GM19455 (cell line): ENCODE measurements around the gene TERB1.
"Not testable (repeated sequence)": the region's sequence is repeated elsewhere in the genome, so short reads cannot be mapped to it uniquely, and the experiment has no call there.

Experiments
- ATAC-seq: cut with Tn5 transposase; IDR thresholded peaks from one replicate; pipeline ENCODE4 v1.9.1; 2021; ENCODE audit not compliant: unreplicated experiment

Gene TERB1

DNA sequence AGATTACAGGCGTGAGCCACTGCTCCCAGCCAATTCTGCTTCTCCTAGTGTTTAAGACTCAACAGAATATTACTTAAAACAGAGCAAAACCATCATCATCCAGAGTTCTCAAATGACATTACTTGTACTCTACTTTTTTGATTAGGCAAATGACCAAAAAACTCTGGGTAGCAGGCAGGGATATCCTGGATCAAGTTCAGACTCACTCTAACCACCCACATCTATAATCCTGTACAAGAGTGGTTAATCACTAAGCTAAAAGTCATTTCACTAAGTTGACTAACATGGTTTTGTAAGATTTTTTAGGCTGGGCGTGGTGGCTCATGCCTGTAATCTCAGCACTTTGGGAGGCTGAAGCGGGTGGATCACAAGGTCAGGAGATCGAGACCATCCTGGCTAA lies 22.6 kb upstream of the TERB1 start:
- no peak for ATAC-seq

DNA sequence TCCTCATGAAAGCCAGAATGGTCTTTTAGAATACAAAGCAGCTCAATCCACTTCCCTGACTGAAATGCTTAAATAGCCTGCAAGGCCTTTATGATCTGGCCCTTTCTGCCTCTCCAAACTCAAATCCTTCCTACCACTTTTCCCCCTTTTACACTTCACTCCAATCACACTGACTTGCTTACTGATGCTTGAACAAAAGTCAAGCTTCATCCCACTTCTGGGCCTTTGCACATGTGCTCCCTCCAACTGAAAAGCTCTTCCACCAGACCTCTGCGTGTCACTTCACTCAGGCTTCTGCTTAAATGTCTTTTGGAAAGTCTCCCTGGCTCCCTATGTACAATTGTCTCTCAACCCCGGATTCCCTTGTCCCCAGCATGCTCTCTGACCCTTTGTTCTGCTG lies 13.3 kb upstream of the TERB1 start:
- no peak for ATAC-seq

- ATAC-seq: no peak
Observed at GRCh38 chr16:66811043-66811442, 9.7 kb upstream of the TERB1 start.

DNA sequence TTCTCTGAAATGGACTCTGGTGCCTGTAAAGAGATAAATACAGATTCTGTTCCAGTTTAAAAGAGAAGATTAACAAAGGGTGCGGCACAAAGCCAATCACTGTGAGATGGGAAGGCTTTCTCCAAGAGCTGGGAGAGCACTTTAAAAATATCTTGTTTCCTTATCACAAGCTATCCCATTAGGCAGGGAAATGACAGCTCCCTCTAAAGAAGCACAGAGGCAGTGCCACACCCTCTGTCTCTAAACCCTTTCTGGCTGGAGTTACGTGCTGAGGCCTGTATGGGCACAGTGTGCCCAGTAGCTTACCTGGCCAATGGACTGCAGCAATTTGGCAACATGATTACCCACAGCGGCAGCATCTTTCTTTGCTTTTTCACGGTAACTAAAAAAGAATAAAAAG lies 9.0 kb upstream of the TERB1 start:
- ATAC-seq: no peak

DNA sequence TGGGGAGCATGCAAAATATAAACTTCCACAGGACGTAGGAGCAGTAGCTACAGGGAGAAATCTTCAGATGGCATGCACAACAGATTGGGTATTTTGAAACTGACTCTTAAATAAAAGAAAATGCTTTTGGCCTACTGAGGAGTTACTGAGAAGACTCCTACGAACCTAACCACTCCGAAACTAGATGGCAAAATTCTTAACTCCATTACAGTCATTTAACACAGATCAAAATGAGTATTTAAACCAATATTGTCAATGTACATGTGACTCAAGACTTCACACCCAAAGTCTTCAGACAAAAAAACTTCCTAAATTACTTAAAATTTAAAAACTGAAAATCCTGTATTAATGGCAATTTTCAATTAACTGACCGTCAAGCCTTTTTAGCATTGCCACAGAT lies 8.4 kb upstream of the TERB1 start:
- ATAC-seq: no peak

DNA sequence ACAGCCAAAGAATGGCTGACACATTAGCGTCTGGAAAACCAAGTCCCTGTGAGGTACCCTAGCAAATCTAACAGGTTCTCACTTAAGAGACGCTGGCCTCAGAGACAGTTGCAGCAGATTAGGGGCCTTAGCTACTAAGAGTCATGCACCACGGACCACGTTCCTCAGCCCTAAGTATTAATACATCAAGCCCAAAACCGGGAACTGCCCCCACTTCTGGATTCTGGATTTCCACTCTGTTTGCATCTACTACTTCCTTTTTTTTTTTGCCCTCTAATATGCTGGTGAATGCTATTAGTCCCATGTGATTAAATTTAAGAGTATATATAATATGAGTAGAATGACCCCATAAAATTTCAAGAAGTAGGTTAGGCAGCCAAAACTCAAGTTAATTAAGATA lies 775 bp upstream of the TERB1 start:
- no peak for ATAC-seq

GRCh38 chr16:66800856-66801255 lies 528 bp downstream of the TERB1 start:
- no peak for ATAC-seq

DNA sequence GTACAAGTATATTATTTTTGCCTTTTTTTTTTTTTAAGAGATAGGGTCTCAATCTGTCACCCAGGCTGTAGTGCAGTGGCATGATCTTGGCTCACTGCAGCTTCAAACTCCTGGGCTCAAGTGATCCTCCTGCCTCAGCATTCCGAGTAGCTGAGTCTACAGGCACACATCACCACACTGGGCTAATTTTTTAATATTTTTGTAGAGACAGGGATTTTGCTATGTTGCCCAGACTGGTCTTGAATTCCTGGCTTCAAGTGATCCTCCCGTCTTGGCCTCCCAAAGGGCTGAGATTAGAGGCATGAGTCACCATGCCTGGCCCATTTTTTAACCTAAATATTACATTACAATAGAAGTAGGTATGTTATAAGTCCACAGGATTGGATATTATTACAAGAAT lies 3.2 kb downstream of the TERB1 start:
- ATAC-seq: no peak

DNA sequence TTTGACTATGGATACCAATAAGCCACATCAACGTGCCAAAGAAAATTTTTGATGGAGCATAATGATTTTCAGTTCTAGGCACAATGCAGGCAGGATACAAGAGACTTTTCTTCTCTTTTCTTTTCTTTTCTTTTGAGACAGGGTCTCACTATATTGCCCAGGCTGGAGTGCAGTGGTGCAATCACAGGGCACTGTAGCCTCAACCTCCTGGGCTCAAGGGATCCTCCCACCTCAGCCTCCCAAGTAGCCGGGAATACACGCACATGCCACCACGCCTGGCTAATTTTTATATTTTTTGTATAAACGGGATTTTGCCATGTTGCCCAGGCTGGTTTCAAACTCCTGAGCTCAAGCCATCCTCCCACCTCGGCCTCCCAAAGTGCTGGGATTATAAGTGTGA lies 7.4 kb downstream of the TERB1 start:
- not testable (repeated sequence) for ATAC-seq

GRCh38 chr16:66790130-66790733 lies 11.2 kb downstream of the TERB1 start:
- ATAC-seq: no peak

DNA sequence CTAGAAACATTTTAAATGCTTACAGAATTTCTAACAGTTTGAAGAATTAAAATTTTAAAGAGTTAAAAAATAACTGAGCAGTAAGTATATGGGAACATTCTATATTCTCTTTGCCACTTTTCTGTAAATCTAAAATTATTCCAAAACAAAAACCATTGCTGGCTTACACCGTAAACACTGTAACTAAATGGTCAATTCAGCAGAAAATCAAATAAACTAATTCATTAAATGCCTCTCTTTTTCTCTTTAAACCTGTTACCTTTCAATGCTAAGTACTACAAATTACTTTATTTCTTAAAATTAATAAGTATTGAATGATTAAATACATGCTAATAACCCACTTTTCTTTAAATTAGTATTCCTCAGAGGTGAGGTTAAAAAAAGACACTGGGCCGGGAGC lies 14.0 kb downstream of the TERB1 start:
- ATAC-seq: no peak

GRCh38 chr16:66786551-66786950 lies 14.8 kb downstream of the TERB1 start:
- ATAC-seq: no peak

DNA sequence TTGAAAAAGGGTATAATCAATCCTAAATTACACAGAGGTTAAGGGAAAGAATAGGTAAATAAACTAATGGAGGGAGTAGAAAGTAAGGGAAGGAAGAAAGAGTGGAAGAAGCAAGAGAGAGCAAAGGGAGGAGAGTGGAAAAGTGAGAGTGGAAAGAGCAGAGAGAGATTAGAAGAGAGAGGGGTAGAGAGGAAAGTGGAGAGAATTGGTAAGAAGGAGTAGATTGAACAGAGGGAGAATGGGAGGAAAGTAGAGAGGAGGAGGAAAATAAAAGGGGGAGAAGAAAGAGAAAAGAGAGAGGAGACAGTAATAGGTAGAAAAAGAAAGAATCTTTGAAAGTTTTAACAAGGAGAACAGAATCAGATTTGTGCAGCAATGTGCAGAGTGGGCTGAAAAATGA lies 24.9 kb downstream of the TERB1 start:
- no peak for ATAC-seq

- no peak for ATAC-seq
Observed at GRCh38 chr16:66774981-66775380, 26.4 kb downstream of the TERB1 start.

DNA sequence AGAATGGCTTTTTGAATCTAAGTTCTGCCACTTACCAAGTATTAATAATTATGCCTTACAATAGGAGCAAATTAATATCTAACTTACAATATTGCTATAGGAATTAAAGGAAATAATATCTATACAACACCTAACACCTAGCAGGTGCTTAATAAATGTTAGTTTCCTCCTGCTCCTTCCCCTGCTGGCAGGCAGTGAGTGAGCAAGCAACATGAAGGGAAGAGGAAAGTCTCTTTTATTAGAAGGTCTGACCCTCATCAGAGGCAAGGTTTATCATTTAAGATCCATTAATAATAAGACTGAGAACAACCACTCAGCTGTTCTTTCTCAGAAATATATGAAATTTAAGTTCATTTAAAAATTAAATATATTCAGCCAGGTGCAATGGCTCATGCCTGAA lies 43.3 kb downstream of the TERB1 start:
- ATAC-seq: no peak

DNA sequence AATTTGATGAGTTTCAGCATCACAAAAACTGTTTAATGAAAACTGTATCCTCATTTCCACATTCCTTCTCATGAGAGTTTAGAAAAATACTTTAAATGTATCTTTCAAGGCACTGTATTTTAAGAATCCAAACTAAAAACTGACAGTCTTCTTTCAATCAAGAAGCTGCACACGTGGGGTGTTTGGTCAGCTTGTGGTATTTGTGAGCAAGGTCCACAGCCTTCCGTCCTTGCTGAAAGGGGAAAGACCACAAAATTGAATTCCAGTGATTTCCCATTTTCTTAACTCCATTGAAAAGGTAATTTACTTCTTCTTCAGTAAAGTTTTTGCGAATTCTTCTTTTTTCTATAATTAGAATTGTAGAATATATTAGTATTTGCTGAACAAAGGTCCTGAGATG lies 46.6 kb downstream of the TERB1 start:
- no peak for ATAC-seq

DNA sequence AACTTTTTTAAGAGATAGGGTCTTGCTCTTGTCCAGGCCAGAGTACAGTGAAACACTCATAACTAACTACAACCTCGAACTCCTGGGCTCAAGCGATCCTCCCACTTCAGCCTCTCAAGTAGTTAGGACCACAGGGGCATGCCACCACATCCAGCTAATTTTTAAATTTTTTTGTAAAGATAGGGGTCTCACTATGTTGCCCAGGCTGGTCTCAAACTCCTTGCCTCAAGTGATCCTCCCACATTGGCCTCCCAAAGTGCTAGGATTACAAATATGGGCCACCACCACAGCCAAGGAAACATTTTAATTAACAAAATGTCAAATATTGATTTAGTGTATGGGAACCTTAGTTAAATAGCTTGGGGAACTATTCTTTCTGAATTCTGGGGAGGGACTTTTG lies 47.2 kb downstream of the TERB1 start:
- ATAC-seq: no peak

DNA sequence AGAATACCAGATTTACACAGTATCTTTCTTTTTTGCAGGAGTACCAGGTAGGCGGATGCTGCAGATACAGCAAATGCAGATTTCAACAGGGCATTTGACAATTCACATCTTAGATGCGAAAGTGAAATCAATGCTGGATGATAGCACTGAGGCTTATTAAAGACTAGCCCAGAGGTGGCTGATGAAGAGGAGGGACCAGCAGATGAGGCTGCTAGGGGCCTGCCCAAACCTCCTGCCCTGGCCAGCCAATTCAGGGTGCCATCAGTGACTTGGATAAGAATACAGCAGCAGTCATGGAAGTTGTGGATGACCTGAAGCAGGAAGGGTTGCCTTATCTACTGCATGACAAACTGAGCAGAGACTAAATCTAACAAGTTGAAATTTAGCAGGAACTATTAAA lies 48.4 kb downstream of the TERB1 start:
- no peak for ATAC-seq

GRCh38 chr16:66752379-66752778 lies 49.0 kb downstream of the TERB1 start:
- ATAC-seq: no peak

DNA sequence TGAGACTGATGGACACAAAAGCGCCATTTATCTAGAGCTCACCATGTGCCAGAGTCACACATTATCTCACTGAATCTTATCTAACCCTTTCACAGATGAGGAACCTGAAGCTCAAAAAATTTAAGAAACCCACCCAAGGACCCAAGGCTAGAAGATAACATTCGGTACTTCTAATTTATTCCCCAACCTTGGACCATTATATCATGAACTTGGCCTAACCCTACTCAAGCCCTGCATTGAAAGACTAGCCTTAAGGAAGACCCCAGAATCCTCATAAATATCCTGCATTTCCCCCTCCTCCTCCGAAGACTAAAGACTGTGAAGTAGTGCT lies 49.4 kb downstream of the TERB1 start:
- ATAC-seq: no peak

GRCh38 chr16:66751303-66751991 lies 49.9 kb downstream of the TERB1 start, which contains the start of gene DYNC1LI2:
Gene DYNC1LI2, minus strand, starts transcription at chr16:66751609. Its CDS starts 18 bp downstream, at chr16:66751591.
- peak; percentile 92 for ATAC-seq

- peak; percentile 13 for ATAC-seq
Observed at GRCh38 chr16:66751053-66751302, 50.4 kb downstream of the TERB1 start.

DNA sequence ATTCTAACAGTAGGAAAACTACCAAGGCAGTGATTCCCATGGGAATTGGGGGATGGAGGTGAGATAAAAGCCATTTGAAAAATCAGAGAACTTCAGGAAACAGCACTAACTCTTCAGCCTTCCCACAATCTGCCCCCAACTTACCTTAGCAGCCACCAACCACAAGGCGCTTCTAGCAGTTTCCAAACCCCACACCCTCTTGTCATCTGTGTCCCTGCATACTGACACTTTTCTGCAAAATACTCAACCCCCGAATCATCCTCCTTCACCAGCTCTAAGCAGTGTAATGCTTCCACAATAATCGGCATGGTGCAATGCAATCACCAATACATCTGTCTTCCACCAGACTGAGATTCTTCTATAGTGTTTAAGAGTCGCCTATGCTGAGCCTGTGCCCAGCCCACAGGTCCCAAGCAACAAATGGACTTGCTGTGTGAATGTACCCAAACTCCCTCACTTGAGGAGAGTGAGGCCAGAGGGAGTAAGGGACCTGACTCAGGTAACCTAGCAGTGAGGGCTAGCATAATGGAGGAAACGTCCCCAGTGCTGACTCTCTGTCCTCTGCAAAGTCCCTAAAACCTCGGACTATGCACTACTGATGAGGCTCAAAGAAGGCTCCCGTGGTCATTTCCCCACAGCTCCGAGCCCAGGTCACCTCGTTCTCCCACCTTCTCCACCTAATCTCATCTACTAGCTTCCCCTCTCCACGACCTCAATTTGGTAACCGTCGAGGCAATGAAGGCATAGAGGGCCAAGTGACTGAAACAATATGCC lies 50.9 kb downstream of the TERB1 start:
- ATAC-seq: no peak
